Measurements from ENCODE around the gene PODN.

The PODN gene

DNA sequence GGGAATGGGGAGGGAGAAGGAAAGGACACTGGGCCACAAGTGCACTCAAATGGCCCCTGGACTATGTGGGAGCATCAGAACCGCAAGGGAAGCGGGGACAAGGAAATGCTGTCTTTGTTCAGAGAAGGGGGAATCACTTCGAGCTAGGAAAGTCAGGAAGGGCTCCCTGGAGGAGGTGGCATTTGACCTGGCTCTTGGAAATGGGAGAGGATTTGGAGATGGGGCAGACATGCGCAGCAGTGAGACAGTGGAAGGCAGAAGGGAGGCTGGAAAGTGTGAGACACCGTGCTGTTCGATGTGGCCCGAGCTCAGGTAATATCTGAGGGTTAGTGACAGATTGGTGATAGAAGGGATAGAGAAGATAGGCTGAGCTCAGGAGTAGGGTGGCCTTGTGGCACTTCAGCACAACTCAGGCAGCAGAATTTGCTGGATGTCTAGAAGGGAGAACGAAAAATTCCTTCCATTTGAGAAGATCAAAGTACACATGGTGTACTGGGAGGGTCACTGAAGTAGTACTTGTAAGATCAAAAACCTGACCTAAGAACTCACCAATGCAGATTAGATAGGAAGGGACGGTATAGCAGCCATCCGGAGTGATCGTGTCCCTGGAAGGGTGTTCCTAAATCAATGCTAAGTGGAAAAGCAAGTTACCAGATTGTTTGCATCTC is 55.1 kb downstream of the PODN start:
- DNase-seq, result no peak

DNA sequence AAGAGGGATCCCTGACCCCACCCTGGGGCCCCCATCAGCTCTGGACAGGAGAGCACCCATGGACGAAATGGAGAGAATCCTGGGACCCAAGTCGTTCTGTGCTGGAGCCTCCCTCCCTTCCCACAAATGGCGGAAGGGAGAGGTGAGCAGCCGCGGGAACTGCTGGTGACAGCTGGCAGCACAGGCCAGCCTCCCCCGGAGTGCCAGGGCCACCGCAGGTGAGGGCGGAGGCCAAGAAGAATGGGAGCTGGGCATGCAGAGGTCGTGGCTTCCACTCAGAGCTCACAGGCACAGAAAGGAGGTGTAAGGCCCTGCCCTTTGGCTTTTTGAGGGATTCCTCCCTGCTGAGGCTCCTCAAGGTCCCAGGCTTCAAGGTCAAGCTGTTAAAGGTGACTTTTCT is 55.8 kb downstream of the PODN start:
- DNase-seq, result no peak

DNA sequence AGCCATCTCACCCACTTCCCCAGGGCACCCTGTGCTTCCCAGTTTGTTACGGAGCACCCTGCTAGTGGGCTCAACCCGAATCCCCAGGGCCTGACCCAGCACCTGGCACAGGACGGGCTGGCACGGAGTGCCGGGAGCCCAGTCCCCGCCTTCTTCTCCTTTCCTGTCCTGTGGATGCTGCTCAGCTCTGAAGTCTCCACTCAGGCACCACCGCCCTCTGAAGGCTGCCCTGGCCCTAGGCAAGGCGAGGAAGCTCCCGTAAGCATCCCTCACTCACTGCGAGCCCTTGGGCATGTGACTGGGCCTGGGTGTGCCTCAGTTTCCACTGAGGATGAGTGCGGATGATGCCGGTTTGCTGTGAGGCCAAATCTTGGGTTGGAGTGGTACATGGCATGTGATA is 58.6 kb downstream of the PODN start:
- DNase-seq, result no peak

DNA sequence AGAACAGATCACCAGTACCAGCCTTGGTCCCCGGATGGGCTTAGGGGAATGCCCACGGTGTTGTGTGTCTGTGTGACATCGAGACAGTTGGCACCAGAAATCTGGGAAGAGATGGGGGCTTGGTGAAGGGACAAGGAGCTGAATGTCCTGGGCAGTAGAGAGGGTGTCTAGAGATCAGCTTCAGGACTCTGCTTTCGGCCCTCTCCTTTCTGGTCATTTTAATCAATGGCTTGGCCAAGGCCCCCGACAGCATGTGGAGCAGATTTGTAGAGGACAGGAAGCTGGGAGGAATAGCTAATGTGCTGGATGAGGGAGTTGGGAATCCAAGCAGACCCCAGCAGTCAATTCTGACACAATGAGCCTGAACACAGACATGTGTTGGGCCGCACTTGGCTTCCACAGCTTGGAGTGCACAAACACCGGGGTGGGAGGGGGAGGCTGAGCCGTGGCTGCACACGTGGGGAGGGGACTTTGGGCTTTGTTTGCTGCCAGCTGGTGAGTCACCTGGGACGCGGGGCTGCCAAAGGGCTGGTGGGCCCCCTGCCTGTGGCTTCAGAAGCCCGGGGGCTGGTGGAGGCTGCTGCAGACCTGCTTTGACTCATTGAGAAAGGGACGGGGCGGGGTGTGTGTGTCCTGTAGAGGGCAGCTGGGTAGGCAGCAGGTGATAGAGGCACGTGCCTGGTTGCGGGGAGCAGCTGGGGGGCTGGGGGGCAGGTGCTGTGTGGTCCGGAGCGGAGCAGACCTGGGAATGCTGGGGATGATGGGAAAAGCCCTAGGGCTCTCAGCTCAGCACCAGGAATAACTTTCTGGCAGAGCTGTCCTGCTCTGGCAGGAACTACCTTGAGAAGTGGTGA is 59.5 kb downstream of the PODN start:
- no peak for DNase-seq

DNA sequence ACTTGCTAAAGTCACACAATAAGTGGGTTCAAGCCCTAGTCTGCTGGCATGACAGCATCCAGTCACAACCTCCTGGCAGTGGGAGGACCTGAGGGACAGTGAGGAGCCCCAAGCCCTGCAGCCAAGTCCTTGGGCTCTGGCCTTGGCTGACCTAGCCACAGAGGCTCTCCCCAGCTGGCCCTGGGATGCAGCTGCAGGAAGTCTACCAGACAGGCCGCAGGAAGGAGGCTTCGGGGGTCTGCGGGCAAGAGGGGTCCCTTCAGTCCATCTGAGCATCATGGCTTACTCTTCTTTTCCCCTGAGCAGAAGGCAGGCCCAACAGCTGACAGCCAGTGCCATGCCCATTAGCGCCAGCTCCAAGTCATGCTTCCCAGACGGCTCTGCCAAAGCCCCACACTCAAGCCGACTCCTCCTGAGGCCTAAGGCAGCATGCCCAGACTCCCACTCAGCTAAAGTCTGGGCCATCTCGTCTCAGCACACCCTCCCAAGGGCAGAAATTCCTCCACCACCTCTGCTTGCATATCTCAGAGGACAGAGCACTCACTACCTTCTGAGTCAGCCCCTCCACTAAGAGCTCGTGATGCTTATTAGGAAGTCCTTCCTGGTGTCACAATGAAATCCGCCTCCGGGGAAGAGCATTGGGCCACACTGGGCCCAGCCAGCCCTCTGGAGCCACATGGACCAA is 60.3 kb downstream of the PODN start:
- DNase-seq, result no peak

DNA sequence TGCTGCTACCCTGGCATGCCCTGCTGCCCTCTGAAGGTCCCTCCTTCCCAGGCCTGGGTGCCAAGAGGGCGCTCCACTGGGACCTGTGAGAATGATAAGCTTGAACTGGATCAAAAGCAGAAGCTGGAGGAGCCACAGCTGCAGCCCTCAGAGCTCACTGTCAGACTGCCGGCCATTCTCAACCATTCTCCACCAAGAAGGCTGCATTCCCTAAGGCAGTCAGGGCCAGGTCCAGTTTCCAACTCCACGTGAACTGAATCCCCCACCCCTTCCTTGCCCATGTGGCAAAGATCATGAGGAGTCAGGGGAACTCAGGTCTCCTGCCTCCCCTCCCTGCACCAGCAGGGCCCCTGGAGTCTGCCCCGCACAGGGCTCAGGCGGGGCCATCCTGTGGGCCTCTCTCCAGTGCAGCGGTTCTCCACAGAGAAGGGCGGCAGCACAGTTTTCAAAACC is 61.0 kb downstream of the PODN start:
- DNase-seq, result no peak

DNA sequence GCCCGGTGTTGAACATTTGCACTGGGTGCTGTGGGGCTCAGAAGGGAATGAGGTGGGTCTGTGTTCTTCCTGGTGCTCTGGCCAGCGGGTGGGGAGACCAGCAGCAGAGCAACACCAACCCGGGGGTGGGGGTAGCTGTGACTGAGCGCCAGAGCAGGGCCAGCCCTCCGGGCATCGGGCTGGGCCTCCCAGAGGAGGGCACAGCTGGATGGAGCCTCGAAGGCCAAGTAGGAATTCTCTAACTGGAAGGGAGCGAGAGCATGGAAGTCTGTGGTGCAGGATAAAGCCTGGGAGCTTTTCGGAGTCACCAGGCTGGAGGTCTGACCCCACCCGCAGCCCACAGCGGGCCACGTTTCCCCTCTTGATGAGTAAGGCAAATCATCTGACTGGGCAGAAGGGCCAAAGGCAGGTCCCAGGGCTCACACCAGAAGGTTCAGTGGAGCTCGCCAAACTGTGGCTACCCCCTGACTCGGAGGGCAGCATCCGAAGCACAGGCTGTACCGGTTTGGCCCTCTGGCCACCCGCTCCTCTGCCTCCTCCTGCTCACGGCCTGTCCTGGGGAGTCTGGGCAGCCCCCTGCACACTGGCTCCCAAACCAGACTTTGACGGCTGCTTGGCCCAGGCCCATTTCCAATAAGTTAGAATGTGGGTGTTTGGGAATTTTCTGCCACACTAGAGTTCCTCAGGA is 61.6 kb downstream of the PODN start:
- DNase-seq, result no peak

DNA sequence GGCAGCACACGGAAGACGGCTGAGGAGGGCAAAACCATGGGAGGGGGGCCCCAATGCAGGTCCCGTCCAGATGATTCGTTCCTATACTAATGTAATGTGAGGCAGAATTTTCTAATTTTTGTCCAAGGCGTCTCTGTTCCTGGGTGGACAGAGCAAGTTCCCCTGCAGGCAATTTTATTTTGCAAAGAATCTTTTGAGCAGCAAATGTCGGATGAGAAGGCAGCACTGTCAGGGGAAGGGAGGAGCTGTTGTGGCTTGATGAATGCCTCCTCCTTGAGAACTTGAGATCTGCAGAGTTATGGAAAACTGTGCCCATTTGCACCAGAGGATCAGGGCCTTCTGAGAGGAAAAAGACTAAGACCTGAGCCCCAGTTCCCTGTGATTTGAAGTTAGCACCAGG is 63.1 kb downstream of the PODN start:
- DNase-seq, result no peak

DNA sequence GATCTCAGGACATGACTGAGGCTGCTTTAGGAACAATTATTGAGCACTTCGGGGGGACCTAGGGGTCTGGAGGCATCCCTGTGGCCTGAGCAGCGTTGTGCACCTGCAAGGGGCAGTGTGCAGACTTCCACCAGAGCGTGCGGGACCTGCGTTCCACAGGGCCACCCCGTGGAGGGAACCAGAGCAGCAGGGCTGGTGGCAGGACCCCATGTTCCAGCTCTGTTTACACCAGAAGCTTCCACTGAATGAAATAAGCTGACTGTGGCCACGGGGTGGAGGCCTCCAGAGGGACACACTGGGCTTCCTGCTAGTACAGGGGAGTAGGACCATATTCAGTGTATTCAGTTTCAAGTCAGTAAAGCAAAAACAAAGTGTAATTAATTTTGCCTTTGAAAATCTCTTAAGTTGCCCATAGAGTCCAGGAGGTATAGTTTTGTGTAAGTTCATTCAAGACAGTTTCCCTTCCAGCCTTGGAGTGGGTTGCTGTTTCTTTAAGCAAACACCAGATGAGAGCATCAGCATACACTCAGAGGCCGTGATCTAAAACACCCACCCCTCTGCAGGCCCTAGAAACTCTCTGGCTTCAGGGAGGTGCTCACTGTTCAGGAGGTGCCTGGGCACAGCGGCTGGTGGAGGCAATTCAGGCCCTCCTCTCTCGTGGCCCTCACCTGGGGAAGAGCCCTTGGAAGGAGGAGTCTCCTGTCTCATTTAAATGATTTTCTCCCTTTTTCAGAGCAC is 63.8 kb downstream of the PODN start:
- no peak for DNase-seq

DNA sequence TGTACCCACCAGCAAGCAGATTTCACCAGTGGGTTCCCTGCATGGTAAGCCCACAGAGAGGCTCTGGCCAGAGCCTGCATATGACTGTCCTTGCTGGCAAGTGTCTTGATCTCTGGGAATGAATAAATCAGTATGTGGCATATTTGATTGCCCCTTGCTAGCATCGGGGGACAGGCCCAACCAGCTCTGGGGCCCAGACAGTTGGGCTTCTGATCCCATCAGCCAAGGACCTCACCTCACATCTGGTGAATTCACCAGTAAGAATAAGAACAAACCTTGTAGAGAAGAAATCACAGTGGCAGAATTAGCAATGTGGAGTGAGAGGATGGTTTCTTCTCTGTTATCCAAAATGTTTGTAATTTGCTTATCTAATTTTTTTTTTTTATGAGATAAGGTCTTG is 64.5 kb downstream of the PODN start:
- no peak for DNase-seq

DNA sequence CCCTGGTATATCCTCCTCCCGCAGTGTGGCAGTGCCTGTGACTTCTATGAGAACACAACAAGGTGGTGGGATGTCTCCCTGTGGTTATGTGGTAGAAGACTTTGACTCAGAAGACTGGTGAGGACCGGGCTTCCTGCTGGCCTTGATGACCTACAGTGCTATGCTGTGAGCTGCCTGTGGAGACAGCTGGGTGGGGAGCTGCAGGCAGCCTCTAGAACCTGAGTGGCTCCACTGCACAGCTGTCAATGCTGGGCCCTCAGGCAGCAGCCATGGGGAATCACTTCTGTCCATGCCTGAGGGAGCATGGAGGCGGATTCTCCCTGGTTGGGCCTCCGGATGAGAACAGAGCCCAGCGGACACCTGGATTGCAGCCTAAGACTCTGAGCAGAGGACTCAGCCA is 65.5 kb downstream of the PODN start:
- DNase-seq, result peak; percentile 14 to 40

DNA sequence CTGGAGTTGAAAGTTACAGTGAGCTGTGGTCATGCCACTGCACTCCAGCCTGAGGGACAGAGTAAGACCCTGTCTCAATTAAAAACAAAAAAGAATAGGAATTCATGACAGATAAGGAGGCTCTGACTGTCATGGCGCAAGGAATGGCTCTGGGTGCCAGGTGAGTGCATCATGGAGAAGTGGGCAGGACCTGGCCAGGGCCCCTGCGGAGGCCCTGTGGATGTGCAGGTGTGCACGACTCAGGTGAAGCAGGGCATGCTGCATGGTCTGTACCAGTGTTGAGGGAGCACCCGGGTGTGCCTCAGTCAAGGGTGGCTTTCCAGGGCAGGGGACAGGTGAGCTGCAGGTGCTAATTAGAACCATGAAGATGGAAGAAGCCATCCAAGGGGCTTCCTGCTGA is 66.4 kb downstream of the PODN start:
- no peak for DNase-seq

DNA sequence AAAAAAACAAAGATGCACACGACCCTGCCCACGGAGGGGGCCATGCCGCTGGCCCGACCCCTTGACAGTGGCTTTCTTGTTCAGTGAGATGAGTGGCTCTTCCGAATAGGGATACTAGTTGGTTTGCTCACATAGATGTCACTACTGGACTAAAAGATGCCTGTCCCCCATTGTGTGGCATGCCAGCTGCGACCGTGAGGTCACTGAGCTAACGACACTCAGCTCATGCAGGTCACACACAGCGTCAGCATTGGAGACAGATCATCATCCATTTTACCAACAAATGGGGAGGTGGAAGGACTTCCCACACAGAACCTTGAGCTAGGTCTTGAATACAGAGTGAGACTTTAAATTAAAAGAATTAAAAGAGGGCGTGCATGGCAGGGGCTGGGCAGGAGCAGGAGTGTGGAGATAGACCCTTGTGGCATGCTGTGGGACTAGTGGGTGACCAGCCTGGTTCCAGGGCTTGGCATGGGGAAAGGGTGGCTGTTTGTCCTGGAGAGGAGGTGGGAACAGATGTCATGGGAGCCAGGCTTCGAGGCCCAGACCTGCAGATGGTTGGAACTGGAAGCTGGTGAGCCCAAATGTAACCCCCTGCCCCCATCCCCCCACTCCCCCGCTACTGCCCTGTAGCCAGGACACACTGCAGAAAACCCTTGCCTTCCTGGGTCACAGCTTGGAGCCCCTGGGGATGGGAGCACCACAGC is 68.0 kb downstream of the PODN start:
- DNase-seq, result no peak

DNA sequence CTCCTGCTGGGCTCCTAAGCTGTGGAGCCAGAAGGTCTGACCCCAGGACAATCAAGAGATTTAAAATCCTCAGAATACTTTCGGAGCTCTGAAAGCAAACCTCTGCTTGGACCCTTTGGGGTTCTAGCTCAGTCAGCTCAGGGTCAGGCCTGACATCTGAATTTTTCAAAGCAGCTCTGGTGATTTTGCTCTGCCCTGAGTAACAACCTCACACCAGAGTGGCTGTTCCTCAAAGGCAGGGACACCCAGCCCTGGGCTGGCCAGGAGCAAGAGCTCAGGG is 68.5 kb downstream of the PODN start:
- no peak for DNase-seq

DNA sequence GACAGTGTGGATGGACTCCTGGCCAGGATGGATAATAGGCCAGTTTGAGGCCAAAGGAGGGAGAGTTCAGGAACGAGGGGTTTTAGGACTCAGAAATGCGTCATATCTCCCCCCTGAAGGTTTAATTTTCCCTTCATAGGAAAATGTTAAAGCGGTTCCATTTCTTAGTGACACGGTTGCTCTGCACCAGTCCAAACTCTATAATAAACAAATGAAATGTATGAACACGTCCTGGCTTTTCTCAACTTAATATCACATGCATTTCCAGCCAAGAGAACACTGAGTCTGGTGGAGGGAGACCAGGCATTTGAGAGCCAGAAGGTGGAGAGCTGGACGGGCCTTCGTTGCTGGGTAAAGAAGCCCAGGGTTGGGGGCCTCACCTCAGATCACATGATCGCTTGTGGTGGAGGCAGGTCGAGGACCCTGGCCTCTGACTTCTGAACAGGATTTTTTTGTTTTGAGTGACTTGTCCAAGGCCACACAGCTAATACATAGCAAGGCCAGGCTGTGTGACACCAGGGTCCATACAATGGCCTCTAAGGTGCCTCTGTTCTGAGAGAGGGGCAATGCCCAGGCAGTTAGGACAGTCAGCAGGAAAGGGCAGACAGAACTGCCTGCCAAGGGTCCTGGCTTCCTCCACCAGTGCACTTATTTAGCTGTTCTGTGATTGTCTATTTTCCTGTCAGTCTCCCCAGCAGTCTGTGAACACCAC is 69.0 kb downstream of the PODN start:
- no peak for DNase-seq

DNA sequence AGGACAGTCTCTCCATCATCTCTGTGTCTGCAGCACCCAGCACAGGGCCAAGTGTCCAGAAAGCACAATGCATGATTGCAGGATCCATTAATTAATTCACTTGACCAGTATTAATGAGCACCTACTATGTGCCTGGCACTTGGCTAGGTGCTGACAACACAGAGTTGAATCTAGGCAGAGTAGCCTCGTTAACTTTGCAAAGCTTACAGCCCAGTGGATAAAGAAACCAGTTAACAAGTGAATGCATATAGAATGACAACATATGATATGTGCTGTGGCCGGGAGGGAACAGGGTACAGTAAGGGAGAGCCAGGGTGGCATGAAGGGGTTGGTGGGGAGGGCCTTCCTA is 69.6 kb downstream of the PODN start:
- DNase-seq, result no peak

DNA sequence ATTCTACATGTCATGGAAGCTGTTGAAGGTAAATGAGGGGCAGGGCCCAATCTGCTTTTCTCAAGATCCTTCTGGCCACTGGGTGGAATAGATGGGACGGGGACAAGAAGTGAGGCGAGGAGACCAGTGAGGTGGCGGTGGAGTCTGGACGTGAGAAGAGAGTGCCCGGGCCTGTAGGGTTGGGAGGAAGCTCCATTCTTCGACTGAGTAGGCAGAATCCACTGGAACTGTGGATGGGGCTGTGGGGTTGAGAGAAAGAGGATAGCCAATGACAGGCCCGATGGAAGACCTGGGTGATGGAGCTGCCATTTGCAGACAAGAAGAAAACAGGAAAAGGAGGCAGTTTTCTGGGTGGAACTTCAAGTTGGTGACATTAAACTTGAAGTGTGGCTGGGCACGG is 70.2 kb downstream of the PODN start:
- DNase-seq, result no peak

DNA sequence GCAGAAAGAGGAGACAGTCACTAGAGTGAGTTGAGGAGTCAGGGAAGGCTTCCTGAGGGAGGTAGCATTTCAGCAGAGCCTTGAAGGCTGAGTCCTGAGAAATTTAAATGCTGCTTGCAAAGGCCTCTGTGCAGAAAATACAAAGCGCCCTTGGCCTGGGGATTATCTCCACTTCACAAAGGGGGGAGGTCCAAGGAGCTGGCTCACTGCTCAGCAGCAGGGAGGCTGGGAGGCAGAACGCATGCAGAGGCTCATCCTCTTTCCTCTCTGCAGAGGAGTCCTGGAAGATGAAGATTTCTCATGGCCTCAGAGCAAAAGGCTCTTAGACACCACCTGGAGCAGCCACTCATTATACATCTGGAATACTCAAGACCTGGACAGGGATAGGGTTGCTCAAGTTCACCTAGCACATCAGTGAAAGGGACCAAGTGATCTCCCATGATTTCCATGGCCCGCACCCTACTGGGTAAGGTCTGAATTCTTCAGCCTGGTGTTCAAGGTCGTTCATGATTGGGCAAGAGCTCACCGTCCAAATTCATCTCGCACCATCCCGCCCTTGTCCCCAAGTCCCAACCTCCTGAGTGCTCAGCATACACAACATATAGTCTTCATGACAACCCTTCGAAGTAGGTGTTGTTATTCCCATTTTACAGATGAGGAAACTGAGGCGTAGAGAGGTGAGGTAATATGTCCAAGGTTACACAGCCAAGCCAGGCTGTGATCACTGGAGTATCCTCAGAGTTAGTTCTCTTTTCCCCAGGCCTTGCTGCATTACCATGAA is 71.4 kb downstream of the PODN start:
- no peak for DNase-seq

DNA sequence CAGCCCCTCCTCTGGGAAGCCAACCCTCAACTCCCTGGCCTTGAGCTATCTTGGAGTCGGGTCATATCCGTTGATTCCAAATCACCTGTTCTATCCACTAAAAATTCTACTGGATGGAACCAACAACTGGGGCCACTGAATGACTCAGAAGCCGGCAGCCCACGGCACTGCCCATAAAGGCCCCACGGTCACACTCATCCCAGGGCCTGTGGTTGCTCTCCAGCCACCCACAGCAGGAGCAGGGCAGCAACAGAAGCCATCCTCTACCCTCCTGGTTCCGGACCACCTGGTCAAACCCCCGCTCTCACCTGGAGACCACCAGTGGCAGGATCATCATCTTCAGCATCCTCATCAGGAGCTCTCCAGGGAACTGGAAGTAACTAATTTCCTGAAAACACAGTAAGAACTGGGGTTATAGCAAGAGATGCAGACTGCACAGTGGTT is 72.1 kb downstream of the PODN start:
- DNase-seq, result no peak

Data from CD4-positive, alpha-beta T cell treated with Interleukin-1 beta for 1 hour (primary cell).